NOMO-1 treated with DMSO at 0.1 percent for 48 hours (cell line): ENCODE results near the gene N4BP2L2.

ENCODE experiments used
- DNase-seq: peaks from one replicate; lab custom pipeline; 2025; ENCODE audit not compliant: unreplicated experiment; lab: John Stamatoyannopoulos, UW

The N4BP2L2 gene

GRCh38 chr13:32427852-32428580 is 110.6 kb downstream of the N4BP2L2 start, which contains the start of gene N4BP2L1:
TSS of gene N4BP2L1 (minus strand) at chr13:32428130. CDS start at chr13:32428082, 48 bp downstream.
- DNase-seq: peak; percentile 79

DNA sequence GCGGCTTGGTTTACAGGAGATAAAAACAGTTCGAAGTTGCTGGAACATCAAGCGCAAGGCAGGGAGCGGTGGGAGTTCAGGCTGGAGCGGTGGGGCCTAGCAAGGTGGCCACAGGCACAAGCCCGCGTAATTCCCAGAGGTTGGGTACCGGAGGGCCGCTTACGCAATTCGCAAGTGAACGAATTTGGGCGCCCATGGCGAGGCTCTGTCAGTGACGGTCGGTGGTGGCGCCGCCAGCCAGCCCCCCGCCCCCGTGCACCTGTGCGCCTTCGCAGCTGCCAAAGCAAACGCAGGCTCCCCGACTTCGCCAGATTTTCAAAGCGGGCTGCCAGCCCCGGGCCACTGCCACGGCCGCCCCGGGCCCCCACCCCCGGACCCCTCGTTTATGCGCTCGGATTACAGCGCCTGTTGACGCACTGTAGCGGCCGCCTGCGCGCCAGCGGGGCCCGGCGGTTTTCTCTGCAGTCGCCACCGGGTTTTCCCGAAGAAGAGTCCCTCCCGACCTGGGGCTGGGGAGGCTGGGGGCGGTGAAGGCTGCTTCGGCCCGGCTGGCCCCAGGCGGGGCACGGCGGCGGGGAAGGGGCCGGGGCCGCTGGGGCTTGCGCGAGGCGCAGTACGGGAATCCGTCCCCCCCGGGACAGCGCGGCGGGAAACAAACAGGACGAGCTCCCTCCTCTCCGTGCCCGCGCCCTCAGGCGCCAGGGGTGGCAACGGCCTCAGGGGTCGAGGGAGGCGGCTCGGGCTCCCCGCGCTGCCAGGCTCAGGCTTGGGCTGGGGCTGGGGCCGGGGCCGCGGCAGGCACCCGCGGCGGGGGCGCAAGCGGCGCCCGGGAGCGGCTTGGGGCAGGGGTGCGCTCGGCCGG is 111.4 kb downstream of the N4BP2L2 start:
- DNase-seq: peak; percentile 50

DNA sequence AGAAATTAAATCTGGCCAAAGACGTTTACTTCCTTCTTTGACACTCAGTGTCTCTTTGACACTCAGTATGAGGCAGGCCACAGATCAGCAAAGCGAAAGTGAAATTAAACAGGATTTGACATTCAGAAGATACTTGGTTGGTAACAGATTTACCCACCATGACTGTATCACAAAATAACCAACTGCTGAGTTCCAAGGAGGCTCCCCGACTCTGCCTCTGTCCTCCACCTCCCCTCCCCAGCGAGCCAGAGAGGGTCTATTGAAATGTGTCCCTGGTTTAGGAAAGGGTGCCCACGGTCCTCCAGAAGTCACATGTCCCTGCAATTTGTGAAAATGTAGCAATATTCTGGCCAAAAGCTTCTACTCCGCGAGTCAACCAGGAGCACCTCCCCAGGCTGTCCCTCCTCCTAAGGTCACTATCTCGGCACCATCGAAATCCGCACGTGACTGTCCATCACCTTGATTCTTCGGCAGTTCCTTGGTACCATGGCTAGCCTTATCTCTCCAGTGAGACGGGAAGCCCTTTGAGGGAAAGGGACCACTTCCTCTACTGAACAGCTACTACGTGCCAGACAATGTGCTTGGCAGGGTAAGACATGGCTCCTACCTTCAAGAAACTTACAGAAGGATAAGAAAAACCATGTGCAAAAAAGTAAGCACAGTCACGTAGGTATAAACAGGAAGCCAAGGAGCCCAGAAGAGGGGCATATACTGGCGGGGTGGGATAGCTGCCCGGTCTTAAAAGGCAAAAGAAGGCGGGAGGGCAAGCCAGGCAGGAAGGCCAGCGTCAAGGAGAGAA is 112.2 kb downstream of the N4BP2L2 start:
- DNase-seq: peak; percentile 92

DNA sequence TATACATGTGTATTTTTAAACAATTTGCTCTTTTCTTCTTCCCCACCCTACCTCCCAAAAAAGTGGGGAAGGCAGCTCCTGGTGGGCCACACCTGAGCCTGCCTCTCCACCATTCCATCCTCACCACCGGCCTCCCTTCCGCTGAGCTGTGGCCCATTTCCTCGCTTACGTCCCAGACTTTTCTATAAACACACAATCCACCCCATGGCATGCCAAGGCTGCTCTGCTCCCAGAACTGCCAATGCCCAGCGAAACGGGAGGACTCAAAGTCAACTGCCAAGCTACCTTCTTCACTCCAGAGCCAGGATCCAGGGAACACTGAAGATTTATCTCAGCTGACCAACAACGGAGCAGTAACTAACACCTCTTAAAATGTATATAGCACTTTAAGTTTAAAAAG is 113.4 kb downstream of the N4BP2L2 start:
- DNase-seq: no peak

- peak; percentile 71 for DNase-seq
These were observed 115.0 kb downstream of the N4BP2L2 start for GRCh38 chr13:32423592-32423991.

GRCh38 chr13:32419862-32420261 is 118.7 kb downstream of the N4BP2L2 start:
- DNase-seq: no peak

DNA sequence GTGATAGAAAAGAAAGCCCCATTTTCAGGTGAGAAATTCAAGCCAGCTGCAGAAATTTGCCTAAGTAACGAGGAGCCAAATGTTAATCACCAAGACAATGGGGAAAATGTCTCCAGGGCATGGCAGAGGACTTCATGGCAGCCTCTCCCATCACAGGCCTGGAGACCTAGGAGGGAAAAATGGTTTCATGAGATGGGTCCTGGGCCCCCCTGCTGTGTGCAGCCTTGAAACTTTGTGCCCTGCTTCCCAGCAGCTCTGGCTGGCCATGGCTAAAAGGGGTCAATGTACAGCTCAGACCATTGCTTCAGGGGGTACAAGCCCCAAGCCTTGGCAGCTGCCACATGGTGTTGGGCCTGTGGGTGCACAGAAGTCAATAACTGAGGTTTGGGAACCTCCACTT is 120.6 kb downstream of the N4BP2L2 start:
- DNase-seq: no peak

- DNase-seq: peak; percentile 24
These were observed 123.6 kb downstream of the N4BP2L2 start for GRCh38 chr13:32415019-32415418.

GRCh38 chr13:32414580-32414979 is 124.0 kb downstream of the N4BP2L2 start:
- no peak for DNase-seq

GRCh38 chr13:32413284-32413683 is 125.3 kb downstream of the N4BP2L2 start:
- DNase-seq: no peak

DNA sequence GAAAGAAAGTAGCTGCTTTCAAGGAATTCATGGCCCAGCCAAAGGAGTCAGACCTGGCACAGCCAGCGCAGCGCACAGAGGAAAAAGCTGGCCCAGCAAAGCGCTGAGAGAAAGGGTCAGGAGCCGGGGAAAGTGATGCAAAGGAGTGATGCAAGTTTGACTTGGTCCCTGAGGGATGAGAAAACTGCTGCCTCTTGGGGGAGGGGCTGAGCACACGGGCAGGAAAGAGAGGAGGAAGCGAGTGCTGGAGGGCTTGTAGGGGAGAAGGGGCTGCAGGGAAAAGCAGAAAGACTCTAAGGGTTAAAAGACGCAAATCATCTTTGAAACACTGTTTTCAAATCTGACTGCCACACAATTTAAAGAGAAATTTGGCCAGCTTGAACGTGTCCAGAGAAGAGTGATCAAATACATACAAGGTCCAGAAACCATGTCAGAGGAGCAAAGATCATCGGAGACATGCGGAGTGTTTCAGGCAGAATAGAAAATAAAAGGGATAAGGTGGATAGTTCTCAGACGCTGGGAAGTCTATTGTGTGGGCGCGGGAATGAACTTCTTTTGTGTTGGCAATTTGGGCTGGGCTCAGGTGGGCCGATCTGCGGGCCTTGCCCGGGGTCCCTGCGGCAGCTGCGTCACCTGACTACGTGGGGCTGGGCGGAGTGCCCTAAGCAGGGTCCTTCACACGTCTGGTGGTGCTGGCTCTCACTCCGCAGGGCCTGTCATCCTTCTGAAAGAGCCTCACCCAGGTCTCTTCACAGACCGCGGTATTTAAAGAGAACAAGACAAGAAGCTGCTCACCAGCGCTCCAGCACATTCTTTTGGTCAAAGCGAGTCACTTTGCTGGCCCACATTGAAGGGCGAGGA is 128.8 kb downstream of the N4BP2L2 start:
- DNase-seq: no peak

DNA sequence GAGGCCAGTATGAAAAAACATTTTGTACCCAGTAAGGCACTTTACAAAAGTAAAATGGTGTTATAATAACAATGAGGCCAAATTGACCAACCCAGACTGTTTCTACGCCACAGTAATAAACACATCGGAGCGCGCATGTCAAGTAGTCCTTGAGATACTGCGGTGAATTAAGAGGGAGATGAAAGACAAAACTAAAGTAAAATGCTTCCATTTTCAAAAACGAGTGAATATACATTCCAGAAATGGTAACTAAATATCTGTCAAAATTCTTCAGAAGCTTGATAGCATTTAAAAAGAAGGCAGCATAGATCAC is 129.6 kb downstream of the N4BP2L2 start:
- DNase-seq: no peak

GRCh38 chr13:32408296-32409000 is 130.1 kb downstream of the N4BP2L2 start:
- DNase-seq: no peak

DNA sequence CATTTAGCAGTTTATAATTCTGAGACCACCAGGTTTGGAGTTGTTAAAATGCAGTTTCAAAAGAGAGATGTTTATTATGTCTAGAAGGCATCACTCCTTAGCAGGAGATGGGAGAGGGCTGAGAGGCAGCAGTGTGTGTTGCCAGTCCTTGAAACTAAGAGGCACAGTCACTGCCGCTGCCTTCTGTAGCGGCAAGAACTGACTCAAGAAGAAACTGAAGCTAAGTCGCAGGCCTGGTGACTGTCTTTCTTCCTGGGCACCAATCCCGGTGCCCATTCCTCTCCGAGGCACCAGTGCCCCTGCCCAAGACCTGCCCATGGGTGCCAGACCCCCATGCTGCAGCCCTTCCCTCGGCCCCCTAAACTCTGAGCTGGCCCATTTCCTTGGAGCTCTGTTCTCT is 130.7 kb downstream of the N4BP2L2 start:
- DNase-seq: no peak

DNA sequence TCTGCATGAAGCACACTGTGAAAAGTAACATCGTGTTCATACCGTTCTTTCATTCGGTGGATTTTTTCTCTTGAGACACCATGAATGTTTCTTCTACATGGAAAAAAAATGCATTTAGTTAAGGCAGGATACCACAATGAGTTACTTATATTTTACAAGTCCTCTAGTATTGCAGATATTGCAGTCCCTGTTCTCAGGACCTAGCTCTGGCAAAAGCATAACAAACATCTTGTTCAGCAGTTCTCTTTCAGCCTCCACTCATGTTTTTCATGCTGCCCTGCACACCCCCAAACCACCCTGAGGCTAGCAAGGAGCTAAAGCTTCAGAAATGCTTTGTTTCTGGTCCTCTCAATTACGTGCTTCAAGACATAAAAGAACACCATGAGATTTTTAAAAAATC is 135.5 kb downstream of the N4BP2L2 start:
- DNase-seq: no peak

DNA sequence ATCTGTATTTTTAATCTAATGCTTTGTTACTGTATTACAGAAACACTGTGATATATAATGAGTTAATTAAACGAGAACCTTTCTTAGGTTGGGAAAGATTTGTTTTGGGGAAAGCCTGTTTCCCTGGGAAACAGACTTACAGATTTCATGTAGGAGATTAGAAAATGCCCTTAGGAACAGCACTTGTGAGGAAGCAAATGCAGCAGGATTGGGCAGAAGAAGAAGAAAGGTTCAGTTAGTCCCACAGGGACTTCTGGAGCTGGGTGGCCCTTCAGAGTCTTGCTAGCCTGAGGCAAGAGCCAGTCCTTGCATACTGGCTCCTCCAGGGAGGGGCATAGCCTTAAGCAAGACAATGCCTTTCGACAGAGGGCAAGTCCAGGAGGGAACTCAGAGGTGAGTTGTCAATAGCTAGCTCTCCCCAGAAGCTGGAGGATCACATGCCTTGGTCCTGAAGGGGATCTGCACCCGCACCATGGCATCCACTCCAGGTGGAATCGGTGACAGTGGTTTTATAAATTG is 147.4 kb downstream of the N4BP2L2 start:
- DNase-seq: no peak

GRCh38 chr13:32390484-32390883 is 148.1 kb downstream of the N4BP2L2 start:
- DNase-seq: no peak

DNA sequence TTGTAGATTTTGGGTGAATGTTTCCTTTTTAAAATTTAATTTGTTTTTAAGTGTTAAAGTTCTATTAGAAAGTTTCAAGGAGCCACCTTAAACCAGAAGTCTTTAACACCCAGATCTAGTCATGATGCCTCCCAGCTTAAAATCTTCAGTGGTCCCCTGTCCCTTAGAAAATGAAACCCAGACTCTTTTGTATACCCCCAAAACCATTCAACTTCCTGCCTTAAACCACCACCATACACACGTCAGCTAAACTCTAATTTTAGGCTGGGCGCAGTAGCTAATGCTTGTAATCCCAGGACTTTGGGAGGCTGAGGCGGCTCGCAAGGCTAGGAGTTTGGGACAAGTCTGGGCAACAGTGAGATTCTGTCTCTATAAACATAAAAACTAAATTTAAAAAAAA is 148.5 kb downstream of the N4BP2L2 start:
- DNase-seq: no peak

DNA sequence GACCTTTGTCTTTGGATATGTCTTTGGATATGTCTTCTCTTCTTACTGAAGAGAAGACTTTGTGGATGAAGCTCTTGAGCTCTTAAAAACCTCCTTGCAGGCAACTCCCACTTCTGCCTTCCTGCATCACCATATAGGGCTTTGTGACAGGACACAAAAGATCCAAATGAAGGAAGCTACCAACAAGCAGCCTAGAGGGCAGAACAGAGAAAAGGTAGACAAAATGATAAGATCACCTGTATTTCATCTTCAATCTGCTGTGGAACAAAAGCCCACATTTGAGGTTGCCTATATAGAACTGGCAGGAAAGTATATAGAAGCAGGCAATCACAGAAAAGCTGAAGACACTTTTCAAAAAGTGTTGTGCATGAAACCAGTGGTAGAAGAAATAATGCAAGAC is 153.2 kb downstream of the N4BP2L2 start:
- DNase-seq: no peak

GRCh38 chr13:32384702-32385101 is 153.9 kb downstream of the N4BP2L2 start:
- DNase-seq: peak; percentile 21
